ENCODE results near the gene INO80B. TPM values are rescaled to one million over a fixed set of nuclear protein-coding genes. Genes with fewer than 3 reads are reported as not detected.

Gene INO80B
- total and polyA plus RNA-seq, 2 of the 8 experiments (the other 6 are each of a cell fraction or from before 2014, with no cell fraction given) = 3.9 to 18.5 TPM

GRCh38 chr2:74414881-74415761 is 39.8 kb upstream of the INO80B start (continued):
- TF ChIP-seq TAF7 (optimal IDR thresholded peaks at IDR 0.05; ENCODE audit: borderline replicate concordance, low read depth, low read length) (no peak), RFX5 (IDR thresholded peaks at IDR 0.05; ENCODE audit: borderline replicate concordance, low read depth, low read length) (no peak)
